Caco-2 (cell line): ENCODE measurements around the gene SYN1. TPM values are rescaled to one million over a fixed set of nuclear protein-coding genes. Genes with fewer than 3 reads are reported as not detected.

ENCODE experiments used
- BruUV-seq: library from RNA; stranded (reverse); fragments of 400-500 nt; replicated peaks from 2 replicates; lab custom pipeline; 2021; lab: Mats Ljungman, UMichigan
- CTCF ChIA-PET: fragments of 300-600 bp; sonication (Branson Sonifier 250); formaldehyde crosslinking; loops from one replicate; lab custom pipeline; 2022; ENCODE audit warnings: antibody characterized with exemption; lab: Charles Lee
- POLR2A ChIA-PET: fragments of 300-600 bp; sonication (Branson Sonifier 250); formaldehyde crosslinking; loops from one replicate; lab custom pipeline; 2022; ENCODE audit warnings: antibody characterized with exemption; lab: Charles Lee
- DNase-seq, 2 experiments: peaks; one replicate each; pipeline versions ENCODE4 v3.0.0 to v3.0.0-alpha.2; 2020 to 2022
- H3K27me3 ChIP-seq: replicated peaks from 2 replicates; pipeline ENCODE4 v1.6.0; 2011; ENCODE audit warnings: low read length; ENCODE audit not compliant: control insufficient read depth, insufficient read depth
- H3K36me3 ChIP-seq: 2 replicates; pipeline ENCODE4 v1.5.1; 2011; ENCODE audit warnings: low read length; ENCODE audit not compliant: control insufficient read depth, insufficient read depth
- H3K4me1 ChIP-seq: fragments of 250-450 bp; sonication (Bioruptor Pico); 2 replicates; pipeline ENCODE4 v1.5.1; 2020; ENCODE audit warnings: mild to moderate bottlenecking
- H3K4me3 ChIP-seq: 2 replicates; pipeline ENCODE4 v1.5.1; 2011; ENCODE audit warnings: low read depth, mild to moderate bottlenecking, control low read depth, low read length
- H3K9me3 ChIP-seq: fragments of 250-450 bp; sonication (Bioruptor Pico); 2 replicates; pipeline ENCODE4 v1.5.1; 2020; ENCODE audit warnings: mild to moderate bottlenecking, moderate library complexity
- H3K27ac Mint-ChIP-seq: one replicate; pipeline ENCODE4 v1.8.0; 2022; ENCODE audit warnings: mixed read lengths; ENCODE audit not compliant: unreplicated experiment
- H3K27me3 Mint-ChIP-seq: one replicate; pipeline ENCODE4 v1.8.0; 2022; ENCODE audit warnings: mixed read lengths; ENCODE audit not compliant: insufficient read depth, unreplicated experiment
- H3K36me3 Mint-ChIP-seq: one replicate; pipeline ENCODE4 v1.8.0; 2022; ENCODE audit warnings: mild to moderate bottlenecking, mixed read lengths; ENCODE audit not compliant: insufficient read depth, unreplicated experiment
- H3K4me1 Mint-ChIP-seq: one replicate; pipeline ENCODE4 v1.8.0; 2022; ENCODE audit warnings: low read depth, mixed read lengths; ENCODE audit not compliant: unreplicated experiment
- H3K4me3 Mint-ChIP-seq: one replicate; pipeline ENCODE4 v1.8.0; 2022; ENCODE audit warnings: mild to moderate bottlenecking, moderate library complexity, mixed read lengths; ENCODE audit not compliant: unreplicated experiment
- H3K9me3 Mint-ChIP-seq: one replicate; pipeline ENCODE4 v1.8.0; 2022; ENCODE audit warnings: mixed read lengths; ENCODE audit not compliant: unreplicated experiment
- intact Hi-C: fragments of 100-400 bp; cut with micrococcal nuclease; formaldehyde crosslinking; loops from one replicate; pipeline ENCODE4 v1.10.0; 2022; ENCODE audit not compliant: unreplicated experiment
- total RNA-seq: library from RNA; stranded (reverse); gene quantifications from 2 replicates; pipeline ENCODE4 v1.2.3, GENCODE V29; 2022
- TF ChIP-seq, protein P1 (sequence below), 2 experiments: fragments of 200-600 bp in 1 of 2; IDR thresholded peaks; 1 replicate in 1 of 2; 2 replicates in 1 of 2; pipeline versions ENCODE4 v1.5.1 to v1.8.0; 2011 to 2022; ENCODE audit warnings: antibody characterized with exemption in 1 of 2, control low read depth in 1 of 2, inconsistent platforms in 1 of 2, low read depth in 1 of 2, low read length in 1 of 2, mild to moderate bottlenecking in 1 of 2, moderate library complexity in 1 of 2; ENCODE audit not compliant: insufficient read depth in 1 of 2, severe bottlenecking in 1 of 2, unreplicated experiment in 1 of 2

The SYN1 gene
- total RNA-seq, 1 experiment from 2014 or later = not detected

DNA sequence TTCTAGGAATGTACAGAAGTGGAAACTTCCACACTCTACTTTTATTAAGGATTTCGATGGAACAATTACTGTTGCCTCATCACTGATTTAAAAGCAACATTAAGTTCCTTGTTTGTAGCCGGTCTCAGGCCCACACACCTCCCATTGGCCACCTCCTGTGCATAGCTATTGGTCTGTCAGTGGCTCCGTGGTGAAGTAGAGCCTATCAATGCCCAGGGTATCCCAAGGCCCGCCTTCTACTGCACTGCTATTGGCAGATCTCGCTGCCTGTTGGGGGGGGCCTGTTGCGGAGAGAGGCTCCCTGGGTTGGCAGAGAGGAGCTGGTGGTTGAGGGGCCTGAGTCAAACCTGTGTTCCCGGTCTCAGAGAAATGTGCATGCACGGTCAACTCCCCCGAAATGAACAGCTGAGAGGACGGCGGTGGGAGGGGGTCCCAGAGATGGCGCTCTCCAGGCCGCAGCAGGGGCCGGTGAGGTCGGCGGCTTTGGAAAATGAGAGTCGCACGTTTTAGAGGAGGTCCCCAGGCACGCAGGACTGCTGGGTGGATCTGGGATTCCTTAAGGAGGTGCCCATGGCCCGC is 63.5 kb downstream of the SYN1 start:
- Mint-ChIP-seq H3K9me3 (no peaks in the 10 kb centered on the region), H3K4me1 (peaks cover 12% of the 10 kb centered on the region), H3K27ac (peak overlapping the region; percentile 86), H3K4me3 (peak overlapping the region; percentile 83), H3K36me3 (peaks cover 12% of the 10 kb centered on the region), H3K27me3 (no peaks in the 10 kb centered on the region)
- no TSS peak for BruUV-seq
- Histone ChIP-seq H3K4me3 (peak overlapping the region; percentile 55), H3K4me1 (no peaks in the 10 kb centered on the region), H3K9me3 (no peaks in the 10 kb centered on the region), H3K27me3 (no peaks in the 10 kb centered on the region), H3K36me3 (no peaks in the 10 kb centered on the region)
- ChIA-PET CTCF (interaction anchor here (1.0 to 1.7 kb wide), 3 partner anchors 15 to 88 kb away, joined by 3 to 9 read pairs (median 3); no protein-coding TSS in a partner anchor), POLR2A (interaction anchor here (0.6 to 1.2 kb wide), 7 partner anchors 9 to 338 kb away, joined by 3 to 13 read pairs (median 6); partner anchors contain the start of gene ELK1)
- TF ChIP-seq, protein P1, sequence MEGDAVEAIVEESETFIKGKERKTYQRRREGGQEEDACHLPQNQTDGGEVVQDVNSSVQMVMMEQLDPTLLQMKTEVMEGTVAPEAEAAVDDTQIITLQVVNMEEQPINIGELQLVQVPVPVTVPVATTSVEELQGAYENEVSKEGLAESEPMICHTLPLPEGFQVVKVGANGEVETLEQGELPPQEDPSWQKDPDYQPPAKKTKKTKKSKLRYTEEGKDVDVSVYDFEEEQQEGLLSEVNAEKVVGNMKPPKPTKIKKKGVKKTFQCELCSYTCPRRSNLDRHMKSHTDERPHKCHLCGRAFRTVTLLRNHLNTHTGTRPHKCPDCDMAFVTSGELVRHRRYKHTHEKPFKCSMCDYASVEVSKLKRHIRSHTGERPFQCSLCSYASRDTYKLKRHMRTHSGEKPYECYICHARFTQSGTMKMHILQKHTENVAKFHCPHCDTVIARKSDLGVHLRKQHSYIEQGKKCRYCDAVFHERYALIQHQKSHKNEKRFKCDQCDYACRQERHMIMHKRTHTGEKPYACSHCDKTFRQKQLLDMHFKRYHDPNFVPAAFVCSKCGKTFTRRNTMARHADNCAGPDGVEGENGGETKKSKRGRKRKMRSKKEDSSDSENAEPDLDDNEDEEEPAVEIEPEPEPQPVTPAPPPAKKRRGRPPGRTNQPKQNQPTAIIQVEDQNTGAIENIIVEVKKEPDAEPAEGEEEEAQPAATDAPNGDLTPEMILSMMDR (IDR thresholded peaks at IDR 0.05; ENCODE audit: insufficient read depth in 1 of 2, low read depth in 1 of 2, low read length in 1 of 2, severe bottlenecking in 1 of 2, unreplicated experiment in 1 of 2) = no peak
- intact Hi-C loops = loop anchor here (1.0 kb wide), 1 partner anchor 15 kb away; no protein-coding TSS in a partner anchor
- peak; percentile 89 to 91 for DNase-seq

DNA sequence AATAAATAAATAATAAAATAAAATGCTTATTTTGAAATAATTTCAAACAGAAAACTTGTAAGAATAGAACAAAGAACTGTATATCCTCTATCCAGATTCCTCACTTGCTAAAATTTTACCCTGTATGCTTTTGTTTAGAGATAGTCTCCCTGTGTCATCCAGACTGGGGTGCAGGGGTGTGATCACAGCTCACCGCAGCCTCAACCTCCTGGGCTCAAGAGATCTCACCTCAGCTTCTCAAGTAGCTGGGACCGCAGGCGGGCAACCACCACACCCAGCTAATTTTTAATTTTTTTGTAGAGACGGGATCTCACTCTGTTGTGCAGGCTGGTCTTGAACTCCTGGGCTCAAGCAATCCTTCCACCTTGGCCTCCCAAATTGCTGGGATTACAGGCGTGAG is 76.2 kb downstream of the SYN1 start:
- H3K27me3 ChIP-seq = no peaks in the 10 kb centered on the region
- H3K36me3 ChIP-seq = no peaks in the 10 kb centered on the region
- TF ChIP-seq, protein P1 (IDR thresholded peaks at IDR 0.05; ENCODE audit: insufficient read depth in 1 of 2, low read depth in 1 of 2, low read length in 1 of 2, severe bottlenecking in 1 of 2, unreplicated experiment in 1 of 2) = no peak
- H3K4me1 ChIP-seq = 0 out of 2 replicates have a peak, but pooled peaks cover 5% of the 10 kb centered on the region
- no peaks in the 10 kb centered on the region for H3K9me3 ChIP-seq
- no peaks in the 10 kb centered on the region for H3K36me3 Mint-ChIP-seq
- no peak for DNase-seq
- H3K9me3 Mint-ChIP-seq = no peaks in the 10 kb centered on the region
- no peak overlapping the region for H3K4me3 ChIP-seq
- ChIA-PET POLR2A (interaction anchor here (0.5 to 1.2 kb wide), 2 partner anchors 13 to 1055 kb away, joined by 4 to 8 read pairs; no protein-coding TSS in a partner anchor), CTCF (no interaction called here)
- intact Hi-C loops = no loop called here
- BruUV-seq = no TSS peak
- no peaks in the 10 kb centered on the region for H3K27me3 Mint-ChIP-seq
- H3K4me3 Mint-ChIP-seq = no peak overlapping the region
- no peak overlapping the region for H3K27ac Mint-ChIP-seq
- H3K4me1 Mint-ChIP-seq = no peaks in the 10 kb centered on the region

DNA sequence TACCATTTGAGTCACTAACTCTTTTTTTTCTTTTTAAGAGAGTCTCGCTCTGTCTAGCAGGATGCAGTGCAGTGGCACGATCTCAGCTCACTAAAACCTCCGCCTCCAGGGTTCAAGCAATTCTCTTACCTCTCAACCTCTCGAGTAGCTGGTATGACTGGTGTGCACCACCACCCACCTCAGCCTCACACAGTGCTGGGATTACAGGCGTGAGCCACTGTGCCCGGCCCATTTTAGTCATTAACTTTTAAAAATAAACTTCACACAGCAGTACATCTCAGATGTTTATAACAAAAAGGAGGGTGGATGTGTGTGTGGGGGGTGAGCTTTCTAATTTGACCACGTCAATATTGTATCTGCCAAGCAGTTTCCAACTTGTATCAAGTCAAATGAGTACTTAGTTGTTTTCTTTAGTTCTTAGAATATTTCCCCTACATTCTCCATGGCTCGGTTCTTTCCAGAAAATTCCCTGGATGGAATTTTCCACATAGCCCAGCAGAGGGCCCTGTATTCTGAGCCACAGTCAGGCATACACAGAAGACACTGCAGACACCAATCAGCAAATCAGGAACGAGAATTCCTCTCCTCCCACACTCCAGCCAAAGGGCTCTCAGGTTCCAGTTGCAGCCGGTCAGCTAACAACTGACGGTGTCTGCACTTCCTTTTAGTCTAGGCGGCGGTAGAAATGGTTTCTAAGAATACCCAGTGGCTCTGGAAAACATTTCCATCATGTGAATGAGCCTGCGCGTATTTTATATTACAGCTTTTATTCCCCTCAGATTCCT is 78.7 kb downstream of the SYN1 start:
- Histone ChIP-seq H3K9me3 (no peaks in the 10 kb centered on the region), H3K4me3 (no peak overlapping the region), H3K36me3 (no peaks in the 10 kb centered on the region), H3K4me1 (0 out of 2 replicates have a peak, but pooled peaks cover 5% of the 10 kb centered on the region), H3K27me3 (no peaks in the 10 kb centered on the region)
- Mint-ChIP-seq H3K4me3 (no peak overlapping the region), H3K27me3 (no peaks in the 10 kb centered on the region), H3K4me1 (no peaks in the 10 kb centered on the region), H3K36me3 (no peaks in the 10 kb centered on the region), H3K9me3 (no peaks in the 10 kb centered on the region), H3K27ac (no peak overlapping the region)
- no TSS peak for BruUV-seq
- CTCF ChIA-PET = interaction anchor here (1.0 to 1.5 kb wide), 2 partner anchors 15 to 323 kb away, joined by 3 to 9 read pairs; no protein-coding TSS in a partner anchor
- intact Hi-C loops = loop anchor here (1.0 kb wide), 5 partner anchors 15 to 210 kb away; partner anchors contain the start of genes ARAF and CFP
- TF ChIP-seq, protein P1 (IDR thresholded peaks at IDR 0.05; ENCODE audit: insufficient read depth in 1 of 2, low read depth in 1 of 2, low read length in 1 of 2, severe bottlenecking in 1 of 2, unreplicated experiment in 1 of 2) = peak; percentile 46 to 55
- POLR2A ChIA-PET = interaction anchor here (2.1 kb wide), 1 partner anchor 15 kb away, joined by 9 read pairs; no protein-coding TSS in a partner anchor
- peak; percentile 77 to 86 for DNase-seq
